ENCODE results near the gene ACTA1. TPM values are rescaled to one million over a fixed set of nuclear protein-coding genes. Genes with fewer than 3 reads are reported as not detected.

The ACTA1 gene
- total RNA-seq, 1 experiment from 2014 or later, result not detected

- Histone ChIP-seq H3K27me3 (replicated peaks; ENCODE audit: insufficient read depth, low read depth, low read length, poor library complexity) (no peaks in the 10 kb centered on the region), H3K9me3 (ENCODE audit: low read depth, low read length, poor library complexity, severe bottlenecking) (no peaks in the 10 kb centered on the region), H3K4me1 (ENCODE audit: insufficient read depth, low read length, poor library complexity, severe bottlenecking) (no peaks in the 10 kb centered on the region), H3K27ac (ENCODE audit: low read depth, low read length, poor library complexity, severe bottlenecking) (no peak overlapping the region), H3K36me3 (ENCODE audit: insufficient read depth, low read length, poor library complexity, severe bottlenecking) (peaks cover 50% of the 10 kb centered on the region), H3K4me3 (ENCODE audit: low read depth, low read length, poor library complexity, severe bottlenecking) (no peak overlapping the region)
- ChIA-PET CTCF (no interaction called here), POLR2A (ENCODE audit: low non-redundant PET) (no interaction called here)
- intact Hi-C loops (cut with micrococcal nuclease; ENCODE audit: unreplicated experiment), result no loop called here
- BruUV-seq (replicated peaks), result no TSS peak
- DNase-seq (ENCODE audit: low spot score), result no peak
- TF ChIP-seq EZH2 (IDR thresholded peaks at IDR 0.05; ENCODE audit: borderline replicate concordance, low read depth, low read length, poor library complexity, severe bottlenecking) (no peak), CTCF (conservative IDR thresholded peaks at IDR 0.05; ENCODE audit: low read depth, low read length) (no peak)
Measured at GRCh38 chr1:229457436-229457835, 23.5 kb upstream of the ACTA1 start.

- no peak for DNase-seq (ENCODE audit: low spot score)
- Histone ChIP-seq H3K4me1 (ENCODE audit: insufficient read depth, low read length, poor library complexity, severe bottlenecking) (no peaks in the 10 kb centered on the region), H3K36me3 (ENCODE audit: insufficient read depth, low read length, poor library complexity, severe bottlenecking) (peaks cover 48% of the 10 kb centered on the region), H3K4me3 (ENCODE audit: low read depth, low read length, poor library complexity, severe bottlenecking) (no peak overlapping the region), H3K27ac (ENCODE audit: low read depth, low read length, poor library complexity, severe bottlenecking) (no peak overlapping the region), H3K27me3 (replicated peaks; ENCODE audit: insufficient read depth, low read depth, low read length, poor library complexity) (no peaks in the 10 kb centered on the region), H3K9me3 (ENCODE audit: low read depth, low read length, poor library complexity, severe bottlenecking) (no peaks in the 10 kb centered on the region)
- BruUV-seq (replicated peaks), result no TSS peak
- ChIA-PET POLR2A (ENCODE audit: low non-redundant PET) (no interaction called here), CTCF (no interaction called here)
- intact Hi-C loops (cut with micrococcal nuclease; ENCODE audit: unreplicated experiment), result no loop called here
- TF ChIP-seq EZH2 (IDR thresholded peaks at IDR 0.05; ENCODE audit: borderline replicate concordance, low read depth, low read length, poor library complexity, severe bottlenecking) (no peak), CTCF (conservative IDR thresholded peaks at IDR 0.05; ENCODE audit: low read depth, low read length) (no peak)
Measured at GRCh38 chr1:229456016-229456415, 22.1 kb upstream of the ACTA1 start.

- Histone ChIP-seq H3K27ac (ENCODE audit: low read depth, low read length, poor library complexity, severe bottlenecking) (no peak overlapping the region), H3K9me3 (ENCODE audit: low read depth, low read length, poor library complexity, severe bottlenecking) (no peaks in the 10 kb centered on the region), H3K4me1 (ENCODE audit: insufficient read depth, low read length, poor library complexity, severe bottlenecking) (no peaks in the 10 kb centered on the region), H3K27me3 (replicated peaks; ENCODE audit: insufficient read depth, low read depth, low read length, poor library complexity) (no peaks in the 10 kb centered on the region), H3K4me3 (ENCODE audit: low read depth, low read length, poor library complexity, severe bottlenecking) (no peak overlapping the region), H3K36me3 (ENCODE audit: insufficient read depth, low read length, poor library complexity, severe bottlenecking) (peaks cover 36% of the 10 kb centered on the region)
- POLR2A ChIA-PET (ENCODE audit: low non-redundant PET), result no interaction called here
- intact Hi-C loops (cut with micrococcal nuclease; ENCODE audit: unreplicated experiment), result no loop called here
- DNase-seq (ENCODE audit: low spot score), result no peak
- BruUV-seq (replicated peaks), result no TSS peak
- TF ChIP-seq CTCF (conservative IDR thresholded peaks at IDR 0.05; ENCODE audit: low read depth, low read length) (no peak), EZH2 (IDR thresholded peaks at IDR 0.05; ENCODE audit: borderline replicate concordance, low read depth, low read length, poor library complexity, severe bottlenecking) (no peak)
- CTCF ChIA-PET, result no interaction called here
Measured at GRCh38 chr1:229454056-229454455, 20.2 kb upstream of the ACTA1 start.

All from A673 (cell line).